OCI-LY7 (cell line): ENCODE measurements around the gene BMPER.

ENCODE experiments used
- CTCF ChIP-seq: fragments of 200-600 bp; sonication (generic); conservative IDR thresholded peaks from 2 replicates; pipeline ENCODE4 v1.5.1; 2014; ENCODE audit warnings: mild to moderate bottlenecking, antibody characterized with exemption, low read length, moderate library complexity, mixed read lengths
- EZH2phosphoT487 ChIP-seq: fragments of 200-600 bp; sonication (generic); IDR thresholded peaks from 2 replicates; pipeline ENCODE4 v1.6.1; 2018; ENCODE audit warnings: low read depth, borderline replicate concordance, mild to moderate bottlenecking, mixed run types, antibody characterized with exemption, low read length, moderate library complexity, mixed read lengths

- no peak for TF ChIP-seq EZH2phosphoT487
- TF ChIP-seq CTCF: no peak
Measured at GRCh38 chr7:34022626-34023025, 117.3 kb downstream of the BMPER start.
